Measurements from ENCODE around the gene KIF17.

- TF ChIP-seq CTCF (IDR thresholded peaks at IDR 0.05): no peak
- no peak for TF ChIP-seq POLR2A (IDR thresholded peaks at IDR 0.05)
These were observed 74.7 kb downstream of the KIF17 start for GRCh38 chr1:20643080-20643479.

All from Peyer's patch (tissue), 4 donors.